ENCODE measurements around the gene FBXO10. TPM values are rescaled to one million over a fixed set of nuclear protein-coding genes. Genes with fewer than 3 reads are reported as not detected.

Gene FBXO10
- total RNA-seq, 5 donors from 2014 or later (not counting 1 experiment from before 2014, with no cell fraction given) = 2.9 to 5.0 (median 3.8) TPM

DNA sequence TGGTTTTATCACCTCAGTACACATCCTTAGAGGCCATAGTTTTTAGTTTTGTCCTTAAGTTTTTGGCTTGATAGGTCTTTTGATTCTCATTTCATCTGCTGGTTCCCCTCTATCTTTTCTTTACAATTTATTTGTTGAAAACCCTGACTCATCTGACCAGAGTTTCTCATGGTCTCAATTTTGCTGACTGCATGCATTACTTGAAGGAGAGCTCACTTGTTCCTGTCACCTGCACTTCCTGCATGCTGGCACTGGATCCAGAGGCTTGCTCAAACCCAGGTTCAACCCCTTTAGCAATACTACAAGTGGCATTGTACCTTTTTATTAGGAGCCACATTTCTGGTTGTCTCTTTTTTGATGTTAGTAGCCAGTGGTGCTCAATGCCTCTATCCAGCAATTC, 26.7 kb downstream of the FBXO10 start:
- ChIA-PET POLR2A (interaction anchor here in 1 of 2 donors (0.6 kb wide), 1 partner anchor 676 kb away, joined by 9 read pairs; no protein-coding TSS in a partner anchor), CTCF (interaction anchor here in 1 of 2 donors (0.6 to 1.0 kb wide), 2 partner anchors 19 to 41 kb away, joined by 3 to 4 read pairs; no protein-coding TSS in a partner anchor)
- H3K27ac ChIP-seq (ENCODE audit: low read length) = no peak overlapping the region
- DNase-seq (no peak), ATAC-seq (replicated peaks in 1 of 4) (no peak)
- Mint-ChIP-seq H3K4me3 (no peak overlapping the region), H3K27me3 (no peaks in the 10 kb centered on the region), H3K4me1 (no peaks in the 10 kb centered on the region), H3K36me3 (no peaks in the 10 kb centered on the region), H3K9me3 (no peaks in the 10 kb centered on the region), H3K27ac (no peak overlapping the region)
- no peaks in the 10 kb centered on the region for H3K9me3 ChIP-seq
- H3K4me3 ChIP-seq (ENCODE audit: control insufficient read depth in 1 of 2, extremely low read depth in 1 of 2, low read length in 1 of 2) = no peak overlapping the region
- no peaks in the 10 kb centered on the region for H3K27me3 ChIP-seq (replicated peaks in 1 of 2; ENCODE audit: control insufficient read depth in 2 of 2, extremely low read depth in 1 of 2, insufficient read depth in 2 of 2, low read length in 1 of 2)
- no peaks in the 10 kb centered on the region for H3K4me1 ChIP-seq (ENCODE audit: control insufficient read depth in 1 of 2, extremely low read depth in 1 of 2, insufficient read depth in 2 of 2, low read length in 2 of 2)
- H3K36me3 ChIP-seq (ENCODE audit: control insufficient read depth in 2 of 2, extremely low read depth in 1 of 2, insufficient read depth in 1 of 2, low read length in 1 of 2) = no peaks in the 10 kb centered on the region

DNA sequence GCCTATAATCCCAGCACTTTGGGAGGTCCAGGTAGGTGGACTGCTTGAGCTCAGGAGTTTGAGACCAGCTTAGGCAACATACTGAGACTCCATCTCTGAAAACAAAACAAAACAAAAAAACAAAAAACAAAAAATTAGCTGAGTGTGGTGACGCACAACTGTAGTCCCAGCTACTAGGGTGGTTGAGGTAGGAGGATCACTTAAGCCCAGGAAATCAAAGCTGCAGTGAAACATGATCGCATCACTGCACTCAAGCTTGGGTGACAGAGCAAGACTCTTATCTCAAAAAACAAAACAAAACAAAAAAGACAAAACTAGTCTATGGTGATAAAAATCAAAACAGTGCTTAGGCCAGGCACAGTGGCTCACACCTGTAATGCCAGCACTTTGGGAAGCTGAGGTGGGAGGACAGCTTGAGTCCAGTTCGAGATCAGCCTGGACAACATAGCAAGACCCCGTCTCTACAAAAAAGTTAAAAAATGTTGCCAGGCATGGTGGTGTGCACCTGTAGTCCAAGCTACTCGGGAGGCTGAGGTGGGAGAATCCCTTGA, 28.8 kb downstream of the FBXO10 start:
- Histone ChIP-seq H3K27ac (ENCODE audit: low read length) (no peak overlapping the region), H3K27me3 (replicated peaks in 1 of 2; ENCODE audit: control insufficient read depth in 2 of 2, extremely low read depth in 1 of 2, insufficient read depth in 2 of 2, low read length in 1 of 2) (no peaks in the 10 kb centered on the region), H3K9me3 (no peaks in the 10 kb centered on the region), H3K36me3 (ENCODE audit: control insufficient read depth in 2 of 2, extremely low read depth in 1 of 2, insufficient read depth in 1 of 2, low read length in 1 of 2) (no peaks in the 10 kb centered on the region), H3K4me3 (ENCODE audit: control insufficient read depth in 1 of 2, extremely low read depth in 1 of 2, low read length in 1 of 2) (no peak overlapping the region), H3K4me1 (ENCODE audit: control insufficient read depth in 1 of 2, extremely low read depth in 1 of 2, insufficient read depth in 2 of 2, low read length in 2 of 2) (no peaks in the 10 kb centered on the region)
- Mint-ChIP-seq H3K4me1 (no peaks in the 10 kb centered on the region), H3K36me3 (no peaks in the 10 kb centered on the region), H3K4me3 (no peak overlapping the region), H3K27me3 (no peaks in the 10 kb centered on the region), H3K27ac (no peak overlapping the region), H3K9me3 (no peaks in the 10 kb centered on the region)
- ChIA-PET POLR2A (no interaction called here), CTCF (interaction anchor here in 1 of 2 donors (0.5 kb wide), 1 partner anchor 592 kb away, joined by 3 read pairs; no protein-coding TSS in a partner anchor)
- no peak for DNase-seq
- 90% methylated on average over 2 of the region's 5 CpGs for WGBS (ENCODE audit: insufficient coverage)
- ATAC-seq (replicated peaks in 1 of 4) = no peak

- DNase-seq (no peak), ATAC-seq (replicated peaks in 1 of 4) (no peak)
- H3K9me3 Mint-ChIP-seq = no peaks in the 10 kb centered on the region
- WGBS (ENCODE audit: insufficient coverage) = no CpG with 5 or more reads among the region's 1 CpG
- no peaks in the 10 kb centered on the region for H3K4me1 Mint-ChIP-seq
- H3K27me3 Mint-ChIP-seq = no peaks in the 10 kb centered on the region
- POLR2A ChIA-PET = no interaction called here
- CTCF ChIA-PET = no interaction called here
- H3K4me3 Mint-ChIP-seq = no peak overlapping the region
- Histone ChIP-seq H3K9me3 (no peaks in the 10 kb centered on the region), H3K4me3 (ENCODE audit: control insufficient read depth in 1 of 2, extremely low read depth in 1 of 2, low read length in 1 of 2) (no peak overlapping the region), H3K4me1 (ENCODE audit: control insufficient read depth in 1 of 2, extremely low read depth in 1 of 2, insufficient read depth in 2 of 2, low read length in 2 of 2) (no peaks in the 10 kb centered on the region), H3K36me3 (ENCODE audit: control insufficient read depth in 2 of 2, extremely low read depth in 1 of 2, insufficient read depth in 1 of 2, low read length in 1 of 2) (no peaks in the 10 kb centered on the region), H3K27ac (ENCODE audit: low read length) (no peak overlapping the region), H3K27me3 (replicated peaks in 1 of 2; ENCODE audit: control insufficient read depth in 2 of 2, extremely low read depth in 1 of 2, insufficient read depth in 2 of 2, low read length in 1 of 2) (no peaks in the 10 kb centered on the region)
- peaks cover 5% of the 10 kb centered on the region for H3K36me3 Mint-ChIP-seq
- no peak overlapping the region for H3K27ac Mint-ChIP-seq
Observed at GRCh38 chr9:37543468-37543867, 32.7 kb downstream of the FBXO10 start.

DNA sequence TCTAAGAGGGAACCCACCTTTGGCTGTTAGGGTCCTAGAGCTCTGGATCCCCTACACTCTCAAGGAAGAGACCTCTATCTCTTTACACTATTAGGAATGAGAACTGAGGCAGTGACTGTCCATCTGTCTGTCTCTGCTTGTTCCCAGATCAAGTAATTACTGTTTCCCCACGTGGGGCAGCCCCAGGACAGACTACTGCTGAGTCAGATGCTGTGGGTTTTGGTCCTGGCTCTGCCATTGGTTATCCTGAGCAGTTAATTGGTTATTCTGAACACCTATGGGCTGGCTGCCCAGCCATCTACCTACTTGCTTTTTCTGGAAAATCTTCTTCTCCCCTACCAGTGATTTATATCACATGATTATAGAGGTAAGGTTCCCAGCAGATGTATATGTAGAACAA, 33.3 kb downstream of the FBXO10 start:
- Histone ChIP-seq H3K36me3 (ENCODE audit: control insufficient read depth in 2 of 2, extremely low read depth in 1 of 2, insufficient read depth in 1 of 2, low read length in 1 of 2) (peaks cover 0 to 2% of the 10 kb centered on the region in 2 donors), H3K4me3 (ENCODE audit: control insufficient read depth in 1 of 2, extremely low read depth in 1 of 2, low read length in 1 of 2) (no peak overlapping the region), H3K9me3 (no peaks in the 10 kb centered on the region), H3K27me3 (replicated peaks in 1 of 2; ENCODE audit: control insufficient read depth in 2 of 2, extremely low read depth in 1 of 2, insufficient read depth in 2 of 2, low read length in 1 of 2) (no peaks in the 10 kb centered on the region), H3K4me1 (ENCODE audit: control insufficient read depth in 1 of 2, extremely low read depth in 1 of 2, insufficient read depth in 2 of 2, low read length in 2 of 2) (no peaks in the 10 kb centered on the region), H3K27ac (ENCODE audit: low read length) (no peak overlapping the region)
- 20% methylated on average over 1 of the region's 1 CpG for WGBS (ENCODE audit: insufficient coverage)
- Mint-ChIP-seq H3K27me3 (no peaks in the 10 kb centered on the region), H3K4me1 (no peaks in the 10 kb centered on the region), H3K4me3 (no peak overlapping the region), H3K36me3 (peaks cover 9% of the 10 kb centered on the region), H3K9me3 (no peaks in the 10 kb centered on the region), H3K27ac (no peak overlapping the region)
- no peak for ATAC-seq (replicated peaks in 1 of 4)
- POLR2A ChIA-PET = no interaction called here
- no peak for DNase-seq
- CTCF ChIA-PET = no interaction called here

DNA sequence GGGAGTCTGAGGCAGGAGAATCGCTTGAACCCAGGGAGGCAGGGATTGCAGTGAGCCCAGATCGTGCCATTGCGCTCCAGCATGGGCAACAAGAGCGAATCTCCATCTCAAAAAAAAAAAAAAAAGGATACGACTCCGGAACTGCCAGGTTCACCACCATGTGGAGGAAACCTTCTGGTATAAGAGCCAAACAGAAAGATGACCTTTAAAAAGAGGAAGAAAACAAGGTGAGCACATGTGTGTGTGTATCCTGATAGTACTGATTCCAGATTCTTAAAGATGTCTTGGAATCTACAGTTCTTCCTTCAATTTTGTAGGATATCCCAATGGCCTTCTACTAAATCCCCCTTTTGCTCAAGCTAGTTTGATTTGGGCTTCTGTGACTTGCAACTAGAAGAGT, 33.7 kb downstream of the FBXO10 start:
- peaks cover 12% of the 10 kb centered on the region for H3K36me3 Mint-ChIP-seq
- H3K4me1 Mint-ChIP-seq = no peaks in the 10 kb centered on the region
- Histone ChIP-seq H3K27me3 (replicated peaks in 1 of 2; ENCODE audit: control insufficient read depth in 2 of 2, extremely low read depth in 1 of 2, insufficient read depth in 2 of 2, low read length in 1 of 2) (no peaks in the 10 kb centered on the region), H3K27ac (ENCODE audit: low read length) (no peak overlapping the region), H3K4me1 (ENCODE audit: control insufficient read depth in 1 of 2, extremely low read depth in 1 of 2, insufficient read depth in 2 of 2, low read length in 2 of 2) (no peaks in the 10 kb centered on the region), H3K36me3 (ENCODE audit: control insufficient read depth in 2 of 2, extremely low read depth in 1 of 2, insufficient read depth in 1 of 2, low read length in 1 of 2) (peaks cover 0 to 2% of the 10 kb centered on the region in 2 donors), H3K4me3 (ENCODE audit: control insufficient read depth in 1 of 2, extremely low read depth in 1 of 2, low read length in 1 of 2) (no peak overlapping the region), H3K9me3 (no peaks in the 10 kb centered on the region)
- ATAC-seq (replicated peaks in 1 of 4) (no peak), DNase-seq (no peak)
- no peak overlapping the region for H3K4me3 Mint-ChIP-seq
- H3K27me3 Mint-ChIP-seq = no peaks in the 10 kb centered on the region
- POLR2A ChIA-PET = no interaction called here
- no peaks in the 10 kb centered on the region for H3K9me3 Mint-ChIP-seq
- no peak overlapping the region for H3K27ac Mint-ChIP-seq
- 93% methylated on average over 5 of the region's 6 CpGs for WGBS (ENCODE audit: insufficient coverage)
- CTCF ChIA-PET = no interaction called here

DNA sequence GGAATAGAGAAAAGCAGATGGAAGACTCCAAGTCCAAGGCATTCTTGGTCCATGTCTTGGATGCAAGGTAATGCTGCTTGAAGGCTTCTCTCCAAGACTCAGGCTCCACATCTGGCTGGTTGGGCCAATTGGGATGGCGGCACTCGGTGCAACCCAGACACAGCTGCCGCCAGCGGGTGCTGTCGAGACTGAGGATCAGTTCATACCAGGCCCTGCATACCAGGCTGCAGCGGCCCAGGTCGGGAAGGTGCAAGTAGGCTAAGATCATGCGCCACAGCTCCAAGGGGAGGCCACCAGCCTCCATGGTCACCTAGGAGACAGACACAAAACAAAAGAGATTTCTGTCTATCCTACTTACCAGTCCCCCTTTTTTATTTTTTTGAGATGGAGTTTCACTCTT, 34.7 kb downstream of the FBXO10 start:
- WGBS (ENCODE audit: insufficient coverage) = 97% methylated on average over 5 of the region's 8 CpGs
- Histone ChIP-seq H3K4me3 (ENCODE audit: control insufficient read depth in 1 of 2, extremely low read depth in 1 of 2, low read length in 1 of 2) (no peak overlapping the region), H3K27ac (ENCODE audit: low read length) (no peak overlapping the region), H3K27me3 (replicated peaks in 1 of 2; ENCODE audit: control insufficient read depth in 2 of 2, extremely low read depth in 1 of 2, insufficient read depth in 2 of 2, low read length in 1 of 2) (no peaks in the 10 kb centered on the region), H3K36me3 (ENCODE audit: control insufficient read depth in 2 of 2, extremely low read depth in 1 of 2, insufficient read depth in 1 of 2, low read length in 1 of 2) (peaks cover 0 to 6% of the 10 kb centered on the region in 2 donors), H3K9me3 (no peaks in the 10 kb centered on the region), H3K4me1 (ENCODE audit: control insufficient read depth in 1 of 2, extremely low read depth in 1 of 2, insufficient read depth in 2 of 2, low read length in 2 of 2) (no peaks in the 10 kb centered on the region)
- CTCF ChIA-PET = no interaction called here
- POLR2A ChIA-PET = no interaction called here
- no peaks in the 10 kb centered on the region for H3K27me3 Mint-ChIP-seq
- H3K9me3 Mint-ChIP-seq = no peaks in the 10 kb centered on the region
- H3K36me3 Mint-ChIP-seq = peaks cover 12% of the 10 kb centered on the region
- DNase-seq = no peak
- H3K4me1 Mint-ChIP-seq = no peaks in the 10 kb centered on the region
- no peak for ATAC-seq (replicated peaks in 1 of 4)
- no peak overlapping the region for H3K27ac Mint-ChIP-seq
- no peak overlapping the region for H3K4me3 Mint-ChIP-seq

DNA sequence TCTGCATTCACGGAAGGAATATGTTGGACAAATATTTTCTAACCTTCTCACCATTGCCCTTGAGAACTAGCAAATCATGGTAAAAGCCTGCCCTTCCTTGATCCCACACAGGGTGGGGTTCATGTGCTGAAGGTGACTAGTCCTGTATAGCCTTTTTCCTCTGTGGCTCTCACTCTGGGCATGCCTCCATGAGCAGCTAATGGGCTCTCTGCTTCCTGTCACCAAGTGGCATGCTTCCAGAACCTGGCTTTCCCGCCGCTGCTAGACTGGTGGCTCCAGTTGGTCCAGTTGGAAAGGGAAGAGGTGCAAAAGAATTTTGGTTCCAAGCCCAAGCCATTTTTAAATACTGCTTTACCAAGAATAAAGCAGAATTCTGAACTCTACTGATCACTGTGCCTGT, 35.5 kb downstream of the FBXO10 start:
- no peak for ATAC-seq (replicated peaks in 1 of 4)
- POLR2A ChIA-PET = no interaction called here
- Histone ChIP-seq H3K9me3 (no peaks in the 10 kb centered on the region), H3K27me3 (replicated peaks in 1 of 2; ENCODE audit: control insufficient read depth in 2 of 2, extremely low read depth in 1 of 2, insufficient read depth in 2 of 2, low read length in 1 of 2) (no peaks in the 10 kb centered on the region), H3K27ac (ENCODE audit: low read length) (no peak overlapping the region), H3K4me3 (ENCODE audit: control insufficient read depth in 1 of 2, extremely low read depth in 1 of 2, low read length in 1 of 2) (no peak overlapping the region), H3K4me1 (ENCODE audit: control insufficient read depth in 1 of 2, extremely low read depth in 1 of 2, insufficient read depth in 2 of 2, low read length in 2 of 2) (no peaks in the 10 kb centered on the region), H3K36me3 (ENCODE audit: control insufficient read depth in 2 of 2, extremely low read depth in 1 of 2, insufficient read depth in 1 of 2, low read length in 1 of 2) (peaks cover 0 to 6% of the 10 kb centered on the region in 2 donors)
- no peak for DNase-seq
- no peaks in the 10 kb centered on the region for H3K27me3 Mint-ChIP-seq
- no peak overlapping the region for H3K27ac Mint-ChIP-seq
- CTCF ChIA-PET = no interaction called here
- H3K36me3 Mint-ChIP-seq = peaks cover 12% of the 10 kb centered on the region
- no peaks in the 10 kb centered on the region for H3K4me1 Mint-ChIP-seq
- H3K4me3 Mint-ChIP-seq = no peak overlapping the region
- no peaks in the 10 kb centered on the region for H3K9me3 Mint-ChIP-seq
- WGBS (ENCODE audit: insufficient coverage) = no CpG with 5 or more reads among the region's 3 CpGs

Data from T-cell (primary cell).